Smooth muscle cell (in vitro differentiated cells): Measurements from ENCODE around the gene GNAO1. TPM values are rescaled to one million over a fixed set of nuclear protein-coding genes. Genes with fewer than 3 reads are reported as not detected.

Experiments used
- DNase-seq: peaks from one replicate; lab custom pipeline; 2025; ENCODE audit not compliant: unreplicated experiment; lab: John Stamatoyannopoulos, UW
- H2AFZ ChIP-seq: fragments of 200-600 bp; sonication (generic); 2 replicates; pipeline ENCODE4 v1.6.0; 2016; ENCODE audit warnings: antibody characterized with exemption, low read depth, mild to moderate bottlenecking
- H3F3A ChIP-seq: fragments of 200-600 bp; sonication (generic); 2 replicates; pipeline ENCODE4 v1.6.0; 2017; ENCODE audit warnings: antibody characterized with exemption, low read depth
- H3K27ac ChIP-seq: fragments of 200-600 bp; sonication (generic); 2 replicates; pipeline ENCODE4 v1.5.1; 2016; ENCODE audit warnings: low read depth, mild to moderate bottlenecking
- H3K27me3 ChIP-seq: fragments of 200-600 bp; sonication (generic); 2 replicates; pipeline ENCODE4 v1.6.1; 2016; ENCODE audit warnings: low read depth, mild to moderate bottlenecking
- H3K36me3 ChIP-seq: fragments of 200-600 bp; sonication (generic); 2 replicates; pipeline ENCODE4 v1.5.1; 2016; ENCODE audit warnings: low read depth
- H3K4me1 ChIP-seq: fragments of 200-600 bp; sonication (generic); 2 replicates; pipeline ENCODE4 v1.5.1; 2016; ENCODE audit warnings: low read depth
- H3K4me2 ChIP-seq: fragments of 200-600 bp; sonication (generic); 2 replicates; pipeline ENCODE4 v1.6.0; 2016; ENCODE audit warnings: mild to moderate bottlenecking
- H3K4me3 ChIP-seq: fragments of 200-600 bp; sonication (generic); 2 replicates; pipeline ENCODE4 v1.5.1; 2016; ENCODE audit warnings: mild to moderate bottlenecking
- H3K79me2 ChIP-seq: fragments of 200-600 bp; sonication (generic); 2 replicates; pipeline ENCODE4 v1.6.0; 2016; ENCODE audit warnings: low read depth, mild to moderate bottlenecking
- H3K9ac ChIP-seq: fragments of 200-600 bp; sonication (generic); 2 replicates; pipeline ENCODE4 v1.6.0; 2016; ENCODE audit warnings: low read depth
- H3K9me3 ChIP-seq: fragments of 200-600 bp; sonication (generic); replicated peaks from 2 replicates; pipeline ENCODE4 v1.5.1; 2016; ENCODE audit warnings: low read depth
- H4K20me1 ChIP-seq: fragments of 200-600 bp; sonication (generic); 2 replicates; pipeline ENCODE4 v1.6.0; 2016; ENCODE audit warnings: low read depth
- CTCF ChIP-seq: fragments of 200-600 bp; sonication (generic); IDR thresholded peaks from 2 replicates; pipeline ENCODE4 v1.5.1; 2017; ENCODE audit warnings: borderline replicate concordance, mild to moderate bottlenecking, antibody characterized with exemption; ENCODE audit not compliant: insufficient read depth, poor library complexity, severe bottlenecking
- WGBS: methylation state at CpG from one replicate; pipeline ENCODE4 v1.1.7; 2016; ENCODE audit warnings: low lambda C conversion rate; 5-methylcytosine and 5-hydroxymethylcytosine counted together
- polyA plus RNA-seq: library from polyadenylated mRNA; unstranded; fragments of >200 nt; fragmentation: Nextera tagmentation; extraction: Ambion mirVana; gene quantifications from 2 replicates; pipeline ENCODE4 v1.2.1, GENCODE V29; 2016
- total RNA-seq: library from RNA; depleted of rRNA; stranded (reverse); fragments of >200 nt; gene quantifications from 2 replicates; pipeline ENCODE4 v1.2.3, GENCODE V29; 2014

Gene GNAO1
- total and polyA plus RNA-seq, 2 experiments from 2014 or later: 1.7 to 3.7 TPM

DNA sequence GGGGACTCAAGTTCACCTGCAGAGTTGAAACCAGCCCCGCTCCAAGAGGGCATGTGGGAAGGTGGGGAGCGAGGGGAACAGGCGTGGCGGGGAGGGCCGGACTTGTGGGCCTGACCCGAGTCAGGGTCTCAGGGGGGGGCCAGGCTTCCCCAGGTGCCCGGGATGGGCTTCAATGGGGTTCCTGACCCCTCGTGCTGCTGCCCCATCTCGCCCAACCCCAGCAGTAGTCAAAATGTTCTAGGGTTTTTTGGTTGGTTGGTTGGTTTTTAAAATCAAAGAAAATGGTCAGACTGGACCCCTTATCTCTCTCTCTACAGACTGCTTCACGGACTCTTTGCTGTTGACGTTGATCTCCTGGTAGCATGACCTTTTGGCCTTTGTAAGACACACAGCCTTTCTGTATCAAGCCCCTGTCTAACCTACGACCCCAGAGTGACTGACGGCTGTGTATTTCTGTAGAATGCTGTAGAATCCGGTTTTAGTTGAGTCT lies 164.5 kb downstream of the GNAO1 start:
- H3K4me1 ChIP-seq: peaks cover 27% of the 10 kb centered on the region
- H2AFZ ChIP-seq: peak overlapping the region; percentile 78
- H3K36me3 ChIP-seq: no peaks in the 10 kb centered on the region
- peak overlapping the region; percentile 82 for H3K4me2 ChIP-seq
- H3K27ac ChIP-seq: no peak overlapping the region
- no peak for DNase-seq
- no peak for TF ChIP-seq CTCF
- H3K9ac ChIP-seq: no peak overlapping the region
- H3K4me3 ChIP-seq: peak overlapping the region; percentile 59
- H3F3A ChIP-seq: peaks cover 6% of the 10 kb centered on the region
- no peaks in the 10 kb centered on the region for H3K27me3 ChIP-seq
- 82% methylated on average over 14 of the region's 14 CpGs for WGBS
- no peaks in the 10 kb centered on the region for H3K9me3 ChIP-seq
- no peaks in the 10 kb centered on the region for H3K79me2 ChIP-seq
- H4K20me1 ChIP-seq: no peaks in the 10 kb centered on the region

GRCh38 chr16:56356276-56357240 lies 165.3 kb downstream of the GNAO1 start:
- Histone ChIP-seq H3K27ac (peak overlapping the region; percentile 72), H3K27me3 (no peaks in the 10 kb centered on the region), H3K9ac (peak overlapping the region; percentile 92), H3K4me3 (peak overlapping the region; percentile 59), H3K4me1 (peaks cover 27% of the 10 kb centered on the region), H4K20me1 (no peaks in the 10 kb centered on the region), H3K36me3 (no peaks in the 10 kb centered on the region), H3F3A (peaks cover 6% of the 10 kb centered on the region), H3K4me2 (peak overlapping the region; percentile 82), H3K79me2 (no peaks in the 10 kb centered on the region), H3K9me3 (no peaks in the 10 kb centered on the region), H2AFZ (peak overlapping the region; percentile 78)
- peak; percentile 66 for TF ChIP-seq CTCF
- WGBS: 4% methylated on average over 33 of the region's 33 CpGs
- peak; percentile 27 for DNase-seq

DNA sequence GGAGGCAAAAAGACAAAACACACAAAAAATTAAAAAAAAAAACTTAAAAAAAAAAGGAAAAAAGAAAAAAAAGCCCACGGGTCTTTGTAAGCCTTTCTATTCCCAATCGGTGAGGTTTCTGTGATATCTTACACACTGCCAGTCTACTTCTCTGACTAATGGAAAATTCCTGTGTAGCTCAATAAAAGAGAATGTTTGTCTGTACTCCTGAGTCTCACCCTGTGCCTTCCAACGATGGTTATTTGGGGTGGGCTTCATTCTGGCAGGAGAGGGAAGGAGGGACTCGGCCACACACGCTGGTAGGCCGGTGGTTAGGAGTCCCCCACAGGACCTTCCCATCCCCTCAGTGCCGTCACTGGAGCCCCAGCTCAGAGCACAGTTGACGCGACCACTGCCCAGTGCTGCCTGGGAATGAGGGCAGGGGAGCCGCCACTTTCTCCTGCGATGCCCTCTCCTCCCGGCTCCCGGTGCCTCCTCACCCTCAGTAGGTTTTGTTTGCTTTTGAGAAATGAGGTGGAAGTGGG lies 166.0 kb downstream of the GNAO1 start:
- no peaks in the 10 kb centered on the region for H4K20me1 ChIP-seq
- H3K4me1 ChIP-seq: peaks cover 27% of the 10 kb centered on the region
- peak overlapping the region; percentile 92 for H3K9ac ChIP-seq
- peak overlapping the region; percentile 82 for H3K4me2 ChIP-seq
- no peaks in the 10 kb centered on the region for H3K9me3 ChIP-seq
- H3K27ac ChIP-seq: peak overlapping the region; percentile 72
- 61% methylated on average over 13 of the region's 13 CpGs for WGBS
- H3K4me3 ChIP-seq: peak overlapping the region; percentile 59
- no peak for TF ChIP-seq CTCF
- H3F3A ChIP-seq: peaks cover 6% of the 10 kb centered on the region
- H3K27me3 ChIP-seq: no peaks in the 10 kb centered on the region
- DNase-seq: no peak
- H3K79me2 ChIP-seq: no peaks in the 10 kb centered on the region
- peak overlapping the region; percentile 78 for H2AFZ ChIP-seq
- no peaks in the 10 kb centered on the region for H3K36me3 ChIP-seq
